ENCODE measurements around the gene LHFPL6.

LHFPL6 gene

GRCh38 chr13:39364947-39365468, 238.0 kb downstream of the LHFPL6 start:
- no peak for DNase-seq (ENCODE audit: extremely low read depth, low read depth)
- TF ChIP-seq CTCF (IDR thresholded peaks at IDR 0.05; ENCODE audit: low read depth, low read length): no peak

DNA sequence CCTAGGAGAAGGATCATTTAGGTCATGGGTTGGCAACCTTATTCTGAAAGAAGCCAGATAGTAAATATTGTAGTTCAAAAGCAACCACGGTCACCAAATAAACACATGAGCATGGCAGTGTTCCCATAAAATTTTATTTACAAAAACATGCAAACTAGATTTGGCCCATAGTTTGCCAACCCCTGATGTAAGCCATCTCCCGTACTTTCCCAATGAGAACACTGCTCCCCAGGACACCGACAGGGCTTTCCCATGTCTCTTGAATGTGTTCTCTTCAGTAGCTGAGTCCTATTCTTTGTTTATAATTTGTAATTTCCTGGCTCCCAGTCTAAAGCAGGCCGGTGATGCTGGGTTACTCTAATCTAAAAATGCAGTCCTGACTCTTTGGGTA, 239.6 kb downstream of the LHFPL6 start:
- TF ChIP-seq CTCF (IDR thresholded peaks at IDR 0.05; ENCODE audit: low read depth, low read length): no peak

DNA sequence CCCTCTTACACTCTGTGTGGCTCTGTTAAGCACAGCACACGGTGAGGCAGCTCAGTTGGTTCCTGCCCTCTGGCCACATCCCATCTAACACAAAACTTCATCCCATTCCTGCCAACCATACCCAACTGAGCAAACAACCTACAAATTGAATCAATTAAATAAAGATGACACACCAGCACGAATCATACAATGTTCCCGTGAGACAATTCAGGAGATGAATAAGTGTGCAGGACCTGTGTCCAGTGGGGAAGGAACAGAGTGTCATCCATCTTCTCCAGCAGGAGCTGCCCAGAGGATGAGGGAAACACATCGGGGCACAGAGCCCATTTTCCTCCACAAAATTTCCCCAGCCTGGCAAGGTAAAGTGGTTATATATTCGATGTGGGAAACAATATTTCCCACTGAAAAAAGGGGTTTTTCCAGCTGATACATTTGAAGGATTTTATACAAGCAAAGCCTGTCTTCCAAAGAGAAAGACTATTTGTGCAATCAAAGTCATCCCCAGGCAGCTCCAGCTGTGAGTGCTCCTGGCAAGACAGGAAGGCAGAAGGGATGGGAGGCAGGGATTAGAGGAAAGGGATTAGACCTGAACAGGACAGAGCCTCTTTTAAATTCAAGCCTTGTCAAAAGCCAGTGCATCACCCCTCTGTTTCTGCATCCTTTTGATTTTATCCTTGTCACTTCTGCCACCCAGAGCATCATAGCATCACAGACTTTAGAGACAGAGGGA, 240.2 kb downstream of the LHFPL6 start:
- TF ChIP-seq CTCF (IDR thresholded peaks at IDR 0.05; ENCODE audit: low read depth, low read length): no peak
- no peak for DNase-seq (ENCODE audit: extremely low read depth, low read depth)

More for the DNA sequence above, 239.6 kb downstream of the LHFPL6 start:
- no peak for DNase-seq (ENCODE audit: extremely low read depth, low read depth)

- TF ChIP-seq CTCF (IDR thresholded peaks at IDR 0.05; ENCODE audit: low read depth, low read length): no peak
- no peak for DNase-seq (ENCODE audit: extremely low read depth, low read depth)
These were observed 249.0 kb downstream of the LHFPL6 start for GRCh38 chr13:39353988-39354387.

- no peak for DNase-seq (ENCODE audit: extremely low read depth, low read depth)
- no peak for TF ChIP-seq CTCF (IDR thresholded peaks at IDR 0.05; ENCODE audit: low read depth, low read length)
These were observed 252.5 kb downstream of the LHFPL6 start for GRCh38 chr13:39350461-39350881.

- no peak for TF ChIP-seq CTCF (IDR thresholded peaks at IDR 0.05; ENCODE audit: low read depth, low read length)
These were observed 253.5 kb downstream of the LHFPL6 start for GRCh38 chr13:39349391-39349960.

More at GRCh38 chr13:39349391-39349960, 253.5 kb downstream of the LHFPL6 start:
- DNase-seq (ENCODE audit: extremely low read depth, low read depth): no peak

All from AG09319 (cell line).